ENCODE results near the gene CCDC13.

CCDC13 gene

GRCh38 chr3:42752441-42752840 is 20.6 kb downstream of the CCDC13 start:
- DNase-seq, result no peak

GRCh38 chr3:42751609-42752008 is 21.4 kb downstream of the CCDC13 start:
- DNase-seq, result no peak

- no peak for DNase-seq
These were observed 22.2 kb downstream of the CCDC13 start for GRCh38 chr3:42750834-42751233.

GRCh38 chr3:42749753-42750231 is 23.3 kb downstream of the CCDC13 start:
- no peak for DNase-seq

- DNase-seq, result no peak
These were observed 23.9 kb downstream of the CCDC13 start for GRCh38 chr3:42749025-42749752.

GRCh38 chr3:42747581-42747980 is 25.5 kb downstream of the CCDC13 start:
- DNase-seq, result peak; percentile 30

- no peak for DNase-seq
These were observed 26.3 kb downstream of the CCDC13 start for GRCh38 chr3:42746455-42747450.

GRCh38 chr3:42745776-42746454 is 27.1 kb downstream of the CCDC13 start:
- DNase-seq, result no peak

GRCh38 chr3:42745291-42745745 is 27.7 kb downstream of the CCDC13 start:
- no peak for DNase-seq

- DNase-seq, result no peak
These were observed 29.7 kb downstream of the CCDC13 start for GRCh38 chr3:42743204-42743995.

GRCh38 chr3:42742688-42743087 is 30.4 kb downstream of the CCDC13 start:
- no peak for DNase-seq

GRCh38 chr3:42742259-42742658 is 30.8 kb downstream of the CCDC13 start:
- DNase-seq, result no peak

GRCh38 chr3:42741796-42742195 is 31.3 kb downstream of the CCDC13 start:
- DNase-seq, result no peak

GRCh38 chr3:42739401-42740158 is 33.5 kb downstream of the CCDC13 start:
- DNase-seq, result no peak

- no peak for DNase-seq
These were observed 36.5 kb downstream of the CCDC13 start for GRCh38 chr3:42736531-42736930.

GRCh38 chr3:42736081-42736480 is 37.0 kb downstream of the CCDC13 start:
- no peak for DNase-seq

- DNase-seq, result no peak
These were observed 37.4 kb downstream of the CCDC13 start for GRCh38 chr3:42735615-42736014.

- no peak for DNase-seq
These were observed 38.0 kb downstream of the CCDC13 start for GRCh38 chr3:42735019-42735418.

GRCh38 chr3:42734263-42734860 is 38.7 kb downstream of the CCDC13 start:
- DNase-seq, result no peak

- no peak for DNase-seq
These were observed 39.4 kb downstream of the CCDC13 start for GRCh38 chr3:42733501-42734262.
